Suprapubic skin (tissue), 4 donors: Measurements from ENCODE around the gene DISP3. TPM values are rescaled to one million over a fixed set of nuclear protein-coding genes. Genes with fewer than 3 reads are reported as not detected.

Experiments
- DNase-seq, 2 donors: peaks; one replicate each; pipeline ENCODE4 v3.0.0-alpha.2; 2019; ENCODE audit warnings: low spot score in 2 of 2
- H3K27ac ChIP-seq: fragments of 200-600 bp; sonication (generic); one replicate; pipeline ENCODE4 v1.5.1; 2019
- H3K27me3 ChIP-seq: fragments of 200-600 bp; sonication (generic); one replicate; pipeline ENCODE4 v1.5.1; 2019
- H3K36me3 ChIP-seq: fragments of 200-600 bp; sonication (generic); one replicate; pipeline ENCODE4 v1.5.1; 2019
- H3K4me1 ChIP-seq: fragments of 200-600 bp; sonication (generic); one replicate; pipeline ENCODE4 v1.5.1; 2019
- H3K4me3 ChIP-seq: fragments of 200-600 bp; sonication (generic); one replicate; pipeline ENCODE4 v1.5.1; 2019; ENCODE audit warnings: mild to moderate bottlenecking
- H3K9me3 ChIP-seq: fragments of 200-600 bp; sonication (generic); one replicate; pipeline ENCODE4 v1.5.1; 2019
- CTCF ChIP-seq, 2 donors: fragments of 200-600 bp in 1 of 2; fragments of 450-650 bp in 1 of 2; sonication (generic) in 1 of 2; IDR thresholded peaks; one replicate each; pipeline ENCODE4 v1.5.1; 2016 to 2019; ENCODE audit warnings: antibody characterized with exemption in 2 of 2, mild to moderate bottlenecking in 1 of 2, moderate library complexity in 1 of 2
- EP300 ChIP-seq: sonication (generic); formaldehyde crosslinking; IDR thresholded peaks from one replicate; pipeline ENCODE4 v1.6.1; 2017; ENCODE audit warnings: antibody characterized with exemption
- POLR2A ChIP-seq, 2 donors: fragments of 450-650 bp; IDR thresholded peaks; one replicate each; pipeline ENCODE4 v1.6.1; 2017; ENCODE audit warnings: antibody characterized with exemption in 2 of 2, mild to moderate bottlenecking in 2 of 2, moderate library complexity in 2 of 2
- POLR2AphosphoS5 ChIP-seq, 3 donors: sonication (generic); formaldehyde crosslinking; IDR thresholded peaks; one replicate each; pipeline ENCODE4 v1.6.1; 2017; ENCODE audit warnings: antibody characterized with exemption in 3 of 3
- WGBS: methylation state at CpG from one replicate; pipeline ENCODE4 v1.1.5; 2018; 5-methylcytosine and 5-hydroxymethylcytosine counted together
- total RNA-seq, 4 donors: library from RNA; depleted of rRNA; stranded (reverse); fragments of >200 nt; gene quantifications; one replicate each; pipeline ENCODE4 v1.1.0, GENCODE V29; 2016

The DISP3 gene
- total RNA-seq, 4 donors from 2014 or later: not detected

- Histone ChIP-seq H3K4me3 (no peak overlapping the region), H3K4me1 (no peaks in the 10 kb centered on the region), H3K9me3 (no peaks in the 10 kb centered on the region), H3K36me3 (no peaks in the 10 kb centered on the region), H3K27ac (no peak overlapping the region), H3K27me3 (peaks cover 88% of the 10 kb centered on the region)
- TF ChIP-seq POLR2AphosphoS5 (IDR thresholded peaks at IDR 0.05) (no peak), POLR2A (IDR thresholded peaks at IDR 0.05) (no peak), CTCF (IDR thresholded peaks at IDR 0.05) (no peak), EP300 (no peak)
- WGBS: 37% methylated on average over 6 of the region's 6 CpGs
- no peak for DNase-seq
Measured at GRCh38 chr1:11559591-11559970, 80.6 kb downstream of the DISP3 start.

GRCh38 chr1:11560061-11560460, 81.1 kb downstream of the DISP3 start:
- Histone ChIP-seq H3K27me3 (peaks cover 83% of the 10 kb centered on the region), H3K4me3 (no peak overlapping the region), H3K27ac (no peak overlapping the region), H3K4me1 (no peaks in the 10 kb centered on the region), H3K36me3 (no peaks in the 10 kb centered on the region), H3K9me3 (no peaks in the 10 kb centered on the region)
- DNase-seq: no peak
- WGBS: 29% methylated on average over 8 of the region's 8 CpGs
- no peak for TF ChIP-seq POLR2A (IDR thresholded peaks at IDR 0.05)
- no peak for TF ChIP-seq CTCF (IDR thresholded peaks at IDR 0.05)
- no peak for TF ChIP-seq POLR2AphosphoS5 (IDR thresholded peaks at IDR 0.05)
- TF ChIP-seq EP300: no peak

GRCh38 chr1:11561740-11562139, 82.8 kb downstream of the DISP3 start:
- Histone ChIP-seq H3K4me3 (no peak overlapping the region), H3K4me1 (no peaks in the 10 kb centered on the region), H3K27me3 (peaks cover 80% of the 10 kb centered on the region), H3K9me3 (no peaks in the 10 kb centered on the region), H3K36me3 (no peaks in the 10 kb centered on the region), H3K27ac (no peak overlapping the region)
- DNase-seq: no peak
- TF ChIP-seq POLR2AphosphoS5 (IDR thresholded peaks at IDR 0.05) (no peak), EP300 (no peak), POLR2A (IDR thresholded peaks at IDR 0.05) (no peak), CTCF (IDR thresholded peaks at IDR 0.05) (no peak)

GRCh38 chr1:11562664-11563063, 83.7 kb downstream of the DISP3 start:
- Histone ChIP-seq H3K9me3 (no peaks in the 10 kb centered on the region), H3K27me3 (peaks cover 80% of the 10 kb centered on the region), H3K36me3 (no peaks in the 10 kb centered on the region), H3K4me3 (no peak overlapping the region), H3K27ac (no peak overlapping the region), H3K4me1 (no peaks in the 10 kb centered on the region)
- 90% methylated on average over 6 of the region's 6 CpGs for WGBS
- DNase-seq: no peak
- TF ChIP-seq CTCF (IDR thresholded peaks at IDR 0.05): no peak
- no peak for TF ChIP-seq POLR2AphosphoS5 (IDR thresholded peaks at IDR 0.05)
- TF ChIP-seq EP300: no peak
- TF ChIP-seq POLR2A (IDR thresholded peaks at IDR 0.05): no peak

- WGBS: 6% methylated on average over 11 of the region's 14 CpGs
- Histone ChIP-seq H3K4me3 (no peak overlapping the region), H3K27me3 (peaks cover 81% of the 10 kb centered on the region)
Measured at GRCh38 chr1:11563560-11564069, 84.7 kb downstream of the DISP3 start.

More at GRCh38 chr1:11563560-11564069, 84.7 kb downstream of the DISP3 start:
- Histone ChIP-seq H3K36me3 (no peaks in the 10 kb centered on the region), H3K27ac (no peak overlapping the region), H3K9me3 (no peaks in the 10 kb centered on the region), H3K4me1 (no peaks in the 10 kb centered on the region)
- TF ChIP-seq POLR2A (IDR thresholded peaks at IDR 0.05) (no peak), CTCF (IDR thresholded peaks at IDR 0.05) (no peak), POLR2AphosphoS5 (IDR thresholded peaks at IDR 0.05) (no peak), EP300 (no peak)
- DNase-seq: no peak
